AG09309 (cell line): ENCODE results near the gene MSANTD1.

Experiments
- DNase-seq: peaks from one replicate; pipeline ENCODE4 v3.0.0-alpha.2; 2010; ENCODE audit warnings: low read depth
- H3K4me3 ChIP-seq: 2 replicates; pipeline ENCODE4 v1.5.1; 2011; ENCODE audit warnings: mild to moderate bottlenecking, low read depth, low read length, moderate library complexity; ENCODE audit not compliant: control insufficient read depth
- TF ChIP-seq, protein P1 (sequence below): IDR thresholded peaks from 2 replicates; pipeline ENCODE4 v1.5.1; 2011; ENCODE audit warnings: mild to moderate bottlenecking, low read depth, low read length, inconsistent platforms; ENCODE audit not compliant: insufficient read depth, control insufficient read depth; ENCODE audit errors: missing control alignments

Gene MSANTD1

DNA sequence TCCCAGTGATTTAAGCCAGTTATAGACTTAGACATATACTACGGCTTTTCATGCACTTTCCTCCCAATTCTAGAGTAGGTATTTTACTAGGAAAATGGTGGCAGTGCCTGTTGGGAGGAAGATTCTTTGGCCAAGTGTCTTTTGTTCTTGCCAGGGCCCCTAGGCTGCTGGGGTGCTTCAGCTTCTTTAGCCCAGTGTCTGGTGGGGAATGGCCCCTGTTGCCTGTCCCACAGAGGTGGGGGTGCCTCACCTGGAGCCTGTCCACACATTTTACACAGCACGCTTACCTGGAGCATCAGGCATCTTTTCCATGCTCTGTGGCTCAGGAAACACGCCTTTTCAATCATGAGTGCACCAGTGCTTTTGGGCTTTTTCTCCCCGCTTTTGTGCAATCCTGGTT, 33.2 kb upstream of the MSANTD1 start:
- DNase-seq = no peak
- TF ChIP-seq, protein P1, sequence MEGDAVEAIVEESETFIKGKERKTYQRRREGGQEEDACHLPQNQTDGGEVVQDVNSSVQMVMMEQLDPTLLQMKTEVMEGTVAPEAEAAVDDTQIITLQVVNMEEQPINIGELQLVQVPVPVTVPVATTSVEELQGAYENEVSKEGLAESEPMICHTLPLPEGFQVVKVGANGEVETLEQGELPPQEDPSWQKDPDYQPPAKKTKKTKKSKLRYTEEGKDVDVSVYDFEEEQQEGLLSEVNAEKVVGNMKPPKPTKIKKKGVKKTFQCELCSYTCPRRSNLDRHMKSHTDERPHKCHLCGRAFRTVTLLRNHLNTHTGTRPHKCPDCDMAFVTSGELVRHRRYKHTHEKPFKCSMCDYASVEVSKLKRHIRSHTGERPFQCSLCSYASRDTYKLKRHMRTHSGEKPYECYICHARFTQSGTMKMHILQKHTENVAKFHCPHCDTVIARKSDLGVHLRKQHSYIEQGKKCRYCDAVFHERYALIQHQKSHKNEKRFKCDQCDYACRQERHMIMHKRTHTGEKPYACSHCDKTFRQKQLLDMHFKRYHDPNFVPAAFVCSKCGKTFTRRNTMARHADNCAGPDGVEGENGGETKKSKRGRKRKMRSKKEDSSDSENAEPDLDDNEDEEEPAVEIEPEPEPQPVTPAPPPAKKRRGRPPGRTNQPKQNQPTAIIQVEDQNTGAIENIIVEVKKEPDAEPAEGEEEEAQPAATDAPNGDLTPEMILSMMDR = no peak
- H3K4me3 ChIP-seq = no peak overlapping the region

DNA sequence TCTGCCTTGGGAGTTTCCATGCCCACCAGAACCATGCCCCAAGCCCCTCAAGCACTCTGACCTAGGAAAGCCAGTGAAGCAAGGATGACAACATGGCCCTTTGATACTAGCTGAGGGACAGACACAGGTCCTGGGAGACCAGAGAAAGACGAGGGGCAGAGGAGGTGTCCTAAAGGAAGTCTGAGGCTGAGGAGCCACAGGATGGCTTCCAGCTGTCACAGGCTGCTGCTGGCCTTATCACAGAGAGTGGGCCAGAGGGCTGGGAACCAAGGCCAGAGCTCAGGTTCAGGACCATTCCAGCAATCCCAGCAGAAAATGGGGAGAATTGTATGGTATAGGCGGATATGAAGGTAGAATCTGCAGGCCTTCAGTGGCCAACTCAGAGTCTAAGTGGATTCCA, 31.7 kb upstream of the MSANTD1 start:
- TF ChIP-seq, protein P1 = no peak
- no peak overlapping the region for H3K4me3 ChIP-seq
- no peak for DNase-seq

DNA sequence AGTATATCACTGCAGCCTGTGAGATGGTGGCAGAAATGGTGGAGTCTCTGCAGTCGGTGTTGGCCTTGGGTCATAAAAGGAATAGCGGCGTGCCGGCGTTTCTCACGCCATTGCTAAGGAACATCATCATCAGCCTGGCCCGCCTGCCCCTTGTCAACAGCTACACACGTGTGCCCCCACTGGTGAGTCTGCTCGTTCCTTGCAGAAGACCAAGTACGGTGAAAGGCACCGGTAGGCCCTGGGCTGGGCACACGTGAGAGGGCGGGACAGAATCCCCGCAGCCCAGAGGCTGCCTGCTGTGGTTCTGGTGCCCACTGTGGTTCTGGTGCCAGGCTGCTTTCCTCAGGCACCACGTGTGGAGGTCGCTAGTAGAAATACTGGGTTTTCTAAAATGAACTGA, 31.2 kb upstream of the MSANTD1 start:
- TF ChIP-seq, protein P1 = no peak
- H3K4me3 ChIP-seq = no peak overlapping the region
- DNase-seq = no peak

GRCh38 chr4:3218824-3219760, 29.9 kb upstream of the MSANTD1 start:
- no peak overlapping the region for H3K4me3 ChIP-seq
- DNase-seq = no peak
- TF ChIP-seq, protein P1 = no peak

DNA sequence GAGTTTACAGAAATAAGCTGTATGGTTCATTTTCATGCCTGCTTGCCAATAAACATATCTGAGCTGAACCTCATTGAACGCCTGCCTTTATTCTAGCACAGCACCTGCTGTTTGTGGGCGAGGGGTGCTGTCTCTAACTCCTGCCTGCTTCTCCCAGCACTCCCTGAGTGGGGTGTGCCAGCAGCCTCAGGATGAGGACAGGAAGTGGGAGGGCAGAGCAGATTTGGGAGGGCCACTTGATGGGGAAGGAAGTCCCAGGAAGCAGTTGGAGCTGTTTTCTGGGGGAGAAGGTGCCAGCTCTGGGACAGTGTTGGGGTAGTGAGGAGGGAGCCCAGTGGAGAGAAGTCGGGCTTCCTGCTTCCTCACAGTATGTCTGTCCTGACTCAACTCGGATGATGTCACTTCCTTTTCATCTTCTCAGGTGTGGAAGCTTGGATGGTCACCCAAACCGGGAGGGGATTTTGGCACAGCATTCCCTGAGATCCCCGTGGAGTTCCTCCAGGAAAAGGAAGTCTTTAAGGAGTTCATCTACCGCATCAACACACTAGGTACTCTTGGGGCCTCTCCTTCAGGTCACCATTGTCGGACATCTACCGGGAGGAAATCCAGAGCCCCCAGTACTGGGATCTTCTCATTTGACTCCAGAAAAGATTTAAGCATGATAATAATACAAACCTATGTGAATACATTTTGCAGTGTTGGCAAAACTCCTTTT, 29.0 kb upstream of the MSANTD1 start:
- H3K4me3 ChIP-seq = no peak overlapping the region
- TF ChIP-seq, protein P1 = no peak
- no peak for DNase-seq

DNA sequence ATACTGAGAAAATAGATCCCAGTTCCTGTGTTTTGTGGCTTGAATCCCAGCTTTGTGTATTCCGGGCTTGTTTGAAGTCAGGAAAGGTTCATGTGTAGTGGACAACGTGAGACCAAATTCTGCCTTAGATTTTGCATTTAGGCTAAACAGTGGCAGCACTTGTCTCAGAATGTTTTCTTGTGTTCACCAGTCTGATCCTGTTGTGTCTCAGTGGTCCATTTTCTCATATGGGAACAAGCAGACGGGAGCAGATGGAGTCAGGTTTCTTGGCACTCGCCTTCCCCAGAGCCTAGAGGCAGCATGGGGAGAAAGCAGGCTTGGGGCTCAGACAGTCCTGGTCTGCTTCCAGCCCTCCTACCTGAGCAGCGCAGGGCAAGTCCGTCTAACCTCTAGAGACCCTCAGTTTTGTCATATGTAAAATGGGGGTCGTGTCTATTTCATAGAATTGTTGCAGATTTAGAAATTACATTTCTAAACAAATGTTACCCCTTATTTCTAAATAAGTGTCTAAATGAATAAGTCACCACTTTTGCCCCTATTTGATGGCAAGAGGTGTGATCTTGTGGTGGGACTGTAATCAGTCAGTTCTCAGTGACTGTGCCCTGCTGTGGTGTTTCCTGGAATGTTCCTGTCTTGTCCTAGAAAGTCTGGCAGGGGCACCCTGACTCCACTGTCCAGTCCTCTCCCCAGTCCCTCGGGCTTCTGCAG, 28.3 kb upstream of the MSANTD1 start:
- no peak overlapping the region for H3K4me3 ChIP-seq
- TF ChIP-seq, protein P1 = no peak
- no peak for DNase-seq
